ENCODE data around the gene SLA2.

DNA sequence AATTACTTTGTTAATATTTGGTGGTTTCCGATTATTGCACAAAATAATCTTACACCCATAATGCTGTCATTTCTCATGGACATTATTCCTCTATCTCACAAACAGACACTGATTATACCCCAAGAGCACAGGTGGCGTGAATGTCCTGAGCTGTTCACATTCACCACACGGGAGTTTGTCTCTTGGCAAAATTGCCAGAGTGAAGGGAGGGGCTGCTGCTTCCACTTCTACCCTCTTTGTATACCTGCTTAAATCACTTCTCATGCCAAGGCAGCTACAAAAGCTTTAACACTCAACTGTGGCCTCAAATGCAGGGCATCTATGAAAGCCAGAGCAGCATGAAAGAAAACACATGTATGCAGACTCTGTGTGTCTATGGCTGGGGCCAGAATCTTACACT lies 41.9 kb upstream of the SLA2 start:
- TF ChIP-seq POLR2A (IDR thresholded peaks at IDR 0.05; ENCODE audit: low read depth, low read length) (no peak), TAF1 (IDR thresholded peaks at IDR 0.05; ENCODE audit: low read depth, low read length) (no peak), SPI1 (IDR thresholded peaks at IDR 0.05; ENCODE audit: low read depth, low read length) (no peak), POLR2AphosphoS5 (IDR thresholded peaks at IDR 0.05; ENCODE audit: low read depth, low read length) (no peak), PAX5 (IDR thresholded peaks at IDR 0.05; ENCODE audit: insufficient read depth, low read length, severe bottlenecking) (no peak), POU2F2 (IDR thresholded peaks at IDR 0.05; ENCODE audit: low read depth, low read length) (no peak)
